ENCODE measurements around the gene MXD3.

MXD3 gene

DNA sequence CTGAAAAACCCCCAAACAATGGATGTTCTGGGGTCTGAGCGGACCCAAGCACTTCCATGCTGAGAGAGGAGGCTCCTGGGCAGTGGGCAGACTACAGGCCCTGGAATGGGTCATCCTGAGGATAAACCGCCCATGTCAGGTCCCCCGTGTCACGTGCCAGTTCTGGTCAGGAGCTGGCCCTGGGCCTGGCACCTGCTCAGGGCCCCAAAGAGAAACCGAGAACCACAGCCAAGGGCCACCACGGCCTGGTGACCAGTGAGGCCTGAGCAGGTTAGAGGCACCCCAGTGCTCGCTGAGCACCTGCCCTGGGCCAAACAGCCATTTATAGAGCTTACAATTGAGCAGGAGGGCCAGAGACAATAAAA is 24.0 kb upstream of the MXD3 start:
- DNase-seq: no peak
- TF ChIP-seq POLR2A (IDR thresholded peaks at IDR 0.05; ENCODE audit: low read length) (no peak), GATA1 (IDR thresholded peaks at IDR 0.05; ENCODE audit: low read depth, low read length) (no peak)

DNA sequence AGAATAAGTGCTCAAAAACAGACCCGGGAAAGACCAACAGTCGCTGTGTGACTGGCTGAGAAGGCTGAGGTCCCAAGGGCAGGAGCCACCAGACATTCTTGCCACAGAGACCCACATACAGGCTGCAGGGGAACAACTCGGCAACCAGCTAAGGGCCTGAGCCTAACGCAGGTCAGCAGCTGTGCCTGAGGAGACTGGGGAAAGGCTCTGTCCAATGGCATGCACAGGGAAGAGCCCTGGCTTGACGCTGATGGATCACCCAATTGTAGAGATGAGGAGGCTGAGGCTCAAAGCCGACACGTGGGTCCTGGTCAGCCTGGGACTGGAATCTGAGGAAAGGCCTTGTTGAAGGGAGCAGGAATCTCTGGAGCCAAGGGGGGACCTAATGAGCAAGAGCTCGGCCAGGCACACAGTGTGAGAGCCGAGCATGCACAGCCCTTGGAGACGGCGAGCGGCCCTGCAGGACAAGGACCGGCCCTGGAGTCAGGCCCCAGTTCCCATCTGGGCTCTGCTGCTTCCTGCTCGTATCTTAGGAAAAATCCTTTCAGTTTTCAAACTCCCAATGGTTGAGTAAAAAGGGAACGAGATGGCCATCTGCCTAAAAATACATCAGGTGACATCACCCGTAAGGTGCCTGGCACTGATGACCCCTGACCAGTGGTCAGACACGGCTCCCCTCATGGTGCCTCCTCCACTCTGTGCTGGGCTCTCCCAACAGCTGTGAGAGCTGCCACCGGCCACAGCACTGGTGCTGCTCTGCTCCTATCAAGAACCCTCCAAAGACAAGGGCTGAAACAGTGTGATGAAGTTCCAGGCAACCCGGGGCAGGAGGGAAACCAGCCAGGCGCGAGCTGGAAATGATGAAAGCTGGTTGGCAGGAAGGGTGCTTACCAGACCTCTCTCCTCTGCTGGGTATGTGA is 23.3 kb upstream of the MXD3 start:
- DNase-seq: no peak
- TF ChIP-seq POLR2A (IDR thresholded peaks at IDR 0.05; ENCODE audit: low read length): no peak
- no peak for TF ChIP-seq GATA1 (IDR thresholded peaks at IDR 0.05; ENCODE audit: low read depth, low read length)

DNA sequence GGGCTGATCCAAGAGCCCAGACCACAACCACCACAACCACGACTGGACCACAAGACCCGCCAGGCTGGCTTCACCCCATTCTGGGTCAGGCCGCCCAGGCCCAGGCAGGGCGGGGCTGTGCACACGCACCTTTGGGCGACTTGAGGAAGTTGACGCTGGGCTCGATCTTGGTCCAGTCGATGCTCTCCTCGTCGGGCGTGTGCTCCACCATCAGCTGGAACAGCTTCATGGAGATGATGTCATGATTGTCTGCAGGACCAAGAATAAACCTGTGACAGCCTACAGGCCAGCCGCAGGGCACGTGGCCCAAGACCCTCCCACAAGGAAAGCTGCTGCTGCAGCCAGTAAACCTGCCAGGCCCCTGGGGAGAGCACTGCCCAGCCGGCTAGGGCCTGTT is 22.5 kb upstream of the MXD3 start:
- TF ChIP-seq GATA1 (IDR thresholded peaks at IDR 0.05; ENCODE audit: low read depth, low read length) (no peak), POLR2A (IDR thresholded peaks at IDR 0.05; ENCODE audit: low read length) (no peak)
- no peak for DNase-seq

DNA sequence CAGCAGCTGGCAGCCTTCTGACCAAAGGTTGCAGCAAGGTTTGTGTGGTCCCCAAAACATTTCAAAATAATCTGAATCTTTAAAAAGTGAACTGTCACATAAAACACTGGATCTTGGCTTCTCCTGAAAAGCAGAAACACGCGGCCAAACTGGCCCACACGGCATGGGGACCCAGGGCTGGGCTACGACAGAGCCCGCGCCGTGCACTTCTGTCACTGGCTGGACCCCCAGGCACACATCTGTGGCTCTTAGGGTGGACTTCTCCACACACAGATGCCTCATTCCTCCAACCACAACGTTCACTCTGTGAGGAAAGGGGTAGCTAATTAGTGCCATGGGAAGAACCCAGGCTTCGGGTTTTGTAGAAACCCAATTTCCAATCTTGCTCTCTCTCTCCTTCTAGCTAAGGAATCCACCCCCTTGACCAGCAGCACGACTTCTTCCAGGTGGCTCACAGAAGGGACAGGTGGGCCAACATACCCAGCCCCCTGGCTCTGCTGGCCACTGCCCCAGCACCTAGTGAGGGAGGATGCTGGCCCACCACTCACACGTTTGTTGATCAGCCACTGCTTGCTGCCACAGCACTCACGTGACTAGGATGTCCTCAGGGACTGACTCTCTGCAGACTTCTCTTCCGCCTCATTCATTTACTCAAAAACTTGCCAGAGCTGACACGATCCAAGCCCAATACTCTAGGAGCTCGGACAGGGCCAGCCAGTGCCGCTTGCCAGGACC is 21.9 kb upstream of the MXD3 start:
- TF ChIP-seq GATA1 (IDR thresholded peaks at IDR 0.05; ENCODE audit: low read depth, low read length): no peak
- DNase-seq: no peak

DNA sequence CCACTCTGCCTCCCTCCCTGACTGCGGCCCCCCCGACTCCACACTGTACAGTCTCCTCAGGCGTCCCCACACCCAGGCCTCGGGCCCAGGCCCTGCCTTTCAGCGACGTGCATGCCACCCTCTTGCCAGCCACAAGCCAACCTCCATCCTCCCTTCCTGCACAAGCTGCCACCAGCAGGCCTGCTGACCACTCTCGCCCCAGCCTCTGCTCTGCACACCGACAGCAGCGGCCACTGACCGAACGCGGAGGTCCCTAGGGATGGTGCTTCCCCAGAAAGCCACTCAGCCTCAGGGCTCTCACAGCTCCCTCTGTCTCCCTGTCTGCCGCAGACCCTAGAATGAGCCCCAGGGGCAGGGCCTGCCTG is 21.2 kb upstream of the MXD3 start:
- DNase-seq: no peak
- TF ChIP-seq GATA1 (IDR thresholded peaks at IDR 0.05; ENCODE audit: low read depth, low read length): no peak
- TF ChIP-seq POLR2A (IDR thresholded peaks at IDR 0.05; ENCODE audit: low read length): no peak

DNA sequence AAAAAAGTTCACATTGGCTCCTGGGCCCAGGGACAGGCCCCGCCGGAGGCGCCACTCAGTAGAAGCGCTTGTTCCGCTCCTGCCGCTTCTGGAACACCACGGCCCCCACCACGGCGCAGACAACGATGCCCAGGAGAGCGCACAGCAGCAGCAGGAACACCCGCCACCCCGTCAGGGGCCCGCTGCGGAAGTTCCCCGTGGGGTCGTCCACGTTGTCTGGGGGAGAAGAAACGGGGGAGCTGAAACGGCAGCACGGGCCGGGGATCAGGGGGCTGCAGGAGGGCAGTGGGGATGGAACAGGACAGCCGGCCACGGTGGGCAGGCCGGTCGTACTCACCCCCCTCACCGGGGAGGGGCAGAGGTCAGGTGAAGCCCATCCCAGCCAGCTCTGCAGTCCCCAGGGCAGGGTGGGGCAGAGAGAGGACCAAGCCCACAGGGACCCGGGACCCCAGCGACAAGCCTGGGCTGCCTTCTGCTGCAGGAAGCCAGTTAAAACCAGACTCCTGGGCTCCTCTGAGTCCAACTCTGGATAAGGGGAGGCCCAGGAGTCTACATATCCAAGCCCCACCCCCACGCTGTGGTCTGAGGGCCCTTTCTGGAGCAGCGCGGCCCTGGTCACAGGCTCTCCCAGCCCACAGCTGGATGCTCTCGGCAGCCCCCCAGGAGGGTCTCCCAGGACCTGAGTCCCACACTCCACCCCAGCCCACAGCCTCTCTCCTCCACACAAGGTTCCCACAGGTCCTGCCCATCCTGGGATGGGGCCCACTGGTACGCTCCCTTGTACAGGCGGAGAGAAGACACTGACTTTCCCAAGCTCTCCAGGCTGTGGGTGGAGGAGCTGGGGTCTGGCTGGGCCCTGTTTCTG is 20.6 kb upstream of the MXD3 start:
- no peak for DNase-seq
- no peak for TF ChIP-seq POLR2A (IDR thresholded peaks at IDR 0.05; ENCODE audit: low read length)
- no peak for TF ChIP-seq GATA1 (IDR thresholded peaks at IDR 0.05; ENCODE audit: low read depth, low read length)

DNA sequence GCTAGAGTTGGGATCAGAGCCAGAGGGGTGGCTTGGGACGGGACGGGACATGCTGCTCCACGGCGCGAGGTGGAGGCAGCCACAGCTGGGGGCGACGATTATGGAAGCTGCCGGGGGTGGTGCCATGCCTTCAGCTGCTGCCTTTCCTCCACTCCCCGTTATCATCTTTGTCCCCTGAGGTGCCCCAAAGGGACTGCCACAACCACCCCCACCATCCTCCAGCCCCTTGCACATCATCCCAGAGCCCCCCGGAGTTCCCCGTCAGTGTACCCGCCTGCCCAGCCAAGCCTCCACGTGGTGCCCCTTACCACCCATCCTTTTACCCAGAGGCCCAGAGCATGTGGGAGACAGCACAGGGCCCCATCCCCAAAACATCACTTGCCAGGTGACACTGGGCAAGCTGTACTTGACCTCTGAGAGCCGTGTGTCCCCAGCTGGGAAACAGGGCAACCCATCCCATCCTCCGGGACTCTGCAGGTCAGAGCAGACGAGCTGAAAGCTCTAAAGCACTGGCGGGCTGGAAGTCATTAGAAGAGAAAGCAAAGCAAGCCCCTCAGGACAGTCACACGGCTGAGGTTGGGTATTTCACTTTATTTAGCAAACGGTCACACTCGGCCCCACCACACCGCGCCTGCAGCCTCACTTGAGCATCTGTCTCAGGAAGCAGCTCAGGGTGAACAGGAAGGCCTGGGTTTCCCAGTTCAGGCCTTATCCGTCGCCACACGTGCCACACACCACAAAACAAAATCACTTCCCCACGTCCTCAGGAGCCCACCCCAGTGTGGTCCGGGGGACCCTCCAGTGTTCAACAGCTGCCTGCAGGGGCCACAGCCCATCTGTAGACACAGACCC is 19.5 kb upstream of the MXD3 start:
- TF ChIP-seq GATA1 (IDR thresholded peaks at IDR 0.05; ENCODE audit: low read depth, low read length) (no peak), POLR2A (IDR thresholded peaks at IDR 0.05; ENCODE audit: low read length) (no peak)
- no peak for DNase-seq

DNA sequence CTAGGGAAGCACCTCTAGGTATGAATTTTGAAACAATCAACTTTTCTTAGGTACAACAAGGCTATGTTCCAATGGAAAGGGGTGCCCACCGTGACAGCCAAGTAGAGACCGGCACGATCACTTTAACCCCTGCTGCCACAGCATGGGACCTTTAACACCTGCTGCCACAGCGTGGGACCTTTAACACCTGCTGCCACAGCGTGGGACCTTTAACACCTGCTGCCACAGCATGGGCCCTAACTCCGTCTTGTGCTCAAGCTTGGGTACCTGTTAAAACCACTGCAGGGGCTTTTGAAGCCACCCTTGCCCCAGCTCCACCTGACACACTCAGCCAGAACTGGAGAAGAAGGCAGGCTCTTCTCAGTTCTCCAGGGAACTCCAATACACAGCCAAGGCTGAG is 18.2 kb upstream of the MXD3 start:
- TF ChIP-seq POLR2A (IDR thresholded peaks at IDR 0.05; ENCODE audit: low read length) (no peak), GATA1 (IDR thresholded peaks at IDR 0.05; ENCODE audit: low read depth, low read length) (no peak)
- no peak for DNase-seq

DNA sequence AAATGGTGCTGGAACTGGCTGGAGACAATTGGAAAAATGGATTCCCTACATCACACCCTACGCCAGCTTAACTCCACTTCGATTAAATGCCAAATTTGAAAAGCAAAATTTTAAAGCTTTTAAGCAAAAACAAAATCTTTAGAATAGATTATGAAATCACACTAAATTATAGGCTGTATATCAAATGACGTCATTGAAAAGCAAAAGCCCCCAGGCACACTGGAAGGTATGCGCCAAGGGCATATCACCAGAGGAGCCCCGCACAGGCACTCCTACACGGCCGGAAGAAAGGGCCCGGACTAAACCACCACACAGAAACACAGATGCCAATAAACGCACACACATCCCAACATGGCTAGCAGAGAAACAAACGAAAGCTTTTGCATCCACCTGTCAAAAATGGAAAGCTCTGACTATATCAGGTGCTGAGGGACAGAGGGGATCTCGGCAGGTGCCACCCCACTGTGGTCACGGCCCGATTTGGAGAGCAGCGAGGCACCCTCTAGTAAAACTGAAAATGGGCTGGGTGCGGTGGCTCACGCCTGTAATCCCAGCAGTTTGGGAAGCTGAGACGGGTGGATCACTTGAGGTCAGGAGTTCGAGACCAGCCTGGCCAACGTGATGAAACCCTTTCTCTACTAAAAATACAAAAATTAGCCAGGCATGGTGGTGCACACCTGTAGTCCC is 17.0 kb upstream of the MXD3 start:
- no peak for TF ChIP-seq POLR2A (IDR thresholded peaks at IDR 0.05; ENCODE audit: low read length)
- no peak for TF ChIP-seq GATA1 (IDR thresholded peaks at IDR 0.05; ENCODE audit: low read depth, low read length)
- DNase-seq: no peak

DNA sequence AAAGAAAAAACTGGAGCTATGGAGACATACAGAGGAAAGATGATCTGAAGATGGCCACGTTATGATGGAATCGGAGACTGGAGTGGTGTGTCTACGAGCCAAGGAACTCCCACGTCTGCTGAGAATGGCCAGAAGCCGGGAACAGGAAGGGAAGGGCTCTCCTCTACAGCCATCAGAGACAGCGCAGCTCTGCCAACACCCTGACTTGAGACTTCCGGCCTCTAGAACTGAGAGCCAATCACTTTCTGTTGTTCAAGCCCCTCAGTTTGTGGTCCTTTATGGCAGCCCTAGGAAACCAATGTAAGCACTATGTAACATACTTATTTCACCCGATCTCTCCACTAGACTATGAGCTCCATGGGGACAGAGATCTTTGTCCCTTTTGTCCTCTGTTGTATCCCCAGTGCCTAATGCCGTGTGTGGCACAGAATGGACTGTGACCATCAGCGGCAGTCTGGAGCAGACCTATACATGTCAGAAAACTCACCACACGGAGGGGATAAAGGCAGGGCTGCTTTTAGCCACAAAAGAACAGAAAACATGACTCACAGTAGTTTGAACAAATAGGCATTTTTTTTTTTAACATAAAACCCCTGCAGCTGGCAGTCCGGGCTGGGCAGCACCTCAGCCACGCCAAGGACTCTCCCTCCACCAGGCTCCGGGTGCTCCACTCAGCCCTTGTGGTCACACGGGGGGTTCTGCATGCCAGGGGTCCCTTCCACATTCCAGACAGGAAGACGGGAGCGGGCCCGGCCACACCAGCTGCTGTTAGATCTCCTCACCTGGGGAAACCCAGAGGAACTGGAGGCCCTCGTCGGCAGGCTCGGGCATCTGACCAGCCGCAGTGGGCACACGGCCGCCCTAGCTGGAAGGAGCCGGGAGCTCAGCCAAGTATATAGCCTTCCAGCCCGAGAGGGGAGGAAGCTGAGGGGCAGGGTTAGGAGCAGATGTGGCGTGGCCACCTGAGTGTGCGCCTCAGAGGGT is 16.1 kb upstream of the MXD3 start:
- no peak for DNase-seq
- TF ChIP-seq POLR2A (IDR thresholded peaks at IDR 0.05; ENCODE audit: low read length): no peak
- no peak for TF ChIP-seq GATA1 (IDR thresholded peaks at IDR 0.05; ENCODE audit: low read depth, low read length)

DNA sequence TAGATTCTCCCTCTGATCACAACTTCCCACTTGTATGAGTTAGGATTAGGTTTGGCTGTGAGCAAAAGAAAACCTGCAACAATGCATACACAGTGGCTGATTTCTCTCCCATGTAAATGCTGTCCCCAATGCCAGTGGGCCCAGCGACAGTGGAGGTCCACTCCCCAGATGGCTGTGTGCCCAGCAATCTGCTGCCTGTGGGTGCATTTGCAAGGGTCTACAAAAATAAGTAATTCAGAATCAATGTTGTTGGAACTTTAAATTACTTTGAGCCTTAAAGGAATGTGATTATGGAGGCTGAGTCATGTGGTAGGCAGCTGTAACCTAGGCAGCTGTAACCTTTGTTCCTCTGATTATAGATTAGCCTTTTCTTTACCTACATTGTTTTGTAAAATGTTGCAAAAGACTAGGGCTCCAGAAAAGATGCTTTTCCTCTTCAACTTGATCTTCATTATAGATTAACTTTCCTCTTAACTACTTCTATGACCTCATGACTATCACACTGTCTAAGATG is 14.2 kb upstream of the MXD3 start:
- DNase-seq: no peak
- TF ChIP-seq GATA1 (IDR thresholded peaks at IDR 0.05; ENCODE audit: low read depth, low read length) (no peak), POLR2A (IDR thresholded peaks at IDR 0.05; ENCODE audit: low read length) (no peak)
